Measurements from ENCODE around the gene TAF1D. TPM values are rescaled to one million over a fixed set of nuclear protein-coding genes. Genes with fewer than 3 reads are reported as not detected.

The TAF1D gene
- total RNA-seq, 1 donor from 2014 or later: 145 TPM

DNA sequence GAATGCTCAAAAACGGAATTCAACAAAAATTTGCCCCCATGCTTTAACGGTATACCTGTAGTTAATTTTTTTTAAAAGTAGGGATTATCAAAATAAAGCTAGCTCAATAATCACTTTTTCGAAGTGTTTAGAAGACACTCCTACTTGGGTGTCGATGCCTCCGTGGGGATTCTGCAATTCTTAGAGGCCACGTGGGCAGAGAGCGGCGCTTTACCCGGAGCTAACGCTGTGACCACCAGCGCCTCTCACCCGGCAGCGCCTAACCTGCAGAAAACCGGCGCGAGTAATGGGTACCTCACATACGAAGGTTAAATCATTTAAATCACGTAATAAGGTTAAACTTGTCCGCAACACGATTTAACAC lies 583 bp downstream of the TAF1D start:
- peaks cover 32% of the 10 kb centered on the region for H3K36me3 ChIP-seq (ENCODE audit: insufficient read depth, low read length)
- no peak for TF ChIP-seq CTCF (IDR thresholded peaks at IDR 0.05; ENCODE audit: insufficient read depth, low read depth, low read length)
- Mint-ChIP-seq H3K36me3 (ENCODE audit: low read depth, unreplicated experiment) (peaks cover 28% of the 10 kb centered on the region), H3K27me3 (ENCODE audit: low read depth, unreplicated experiment) (no peaks in the 10 kb centered on the region), H3K4me1 (ENCODE audit: low read depth, unreplicated experiment) (peaks cover 32% of the 10 kb centered on the region), H3K9me3 (ENCODE audit: unreplicated experiment) (no peaks in the 10 kb centered on the region), H3K27ac (ENCODE audit: unreplicated experiment) (peak overlapping the region; percentile 98), H3K4me3 (ENCODE audit: unreplicated experiment) (peak overlapping the region; percentile 100)
- H3K27ac ChIP-seq (ENCODE audit: low read depth, low read length): peak overlapping the region; percentile 95
- peak overlapping the region; percentile 86 for H3K4me2 ChIP-seq (ENCODE audit: low read length)
- peaks cover 45% of the 10 kb centered on the region for H4K20me1 ChIP-seq (ENCODE audit: insufficient read depth, low read length)
- peak overlapping the region; percentile 95 for H3K4me3 ChIP-seq (ENCODE audit: insufficient read depth, low read depth, low read length)
- no peaks in the 10 kb centered on the region for H3K9me3 ChIP-seq (ENCODE audit: insufficient read depth, low read depth, low read length)
- peaks cover 69% of the 10 kb centered on the region for H3K79me2 ChIP-seq (ENCODE audit: insufficient read depth, low read length)
- FAIRE-seq (no peak), DNase-seq (ENCODE audit: low read depth) (peak; percentile 31)
- H3K27me3 ChIP-seq (ENCODE audit: insufficient read depth, low read length): no peaks in the 10 kb centered on the region
- peak overlapping the region; percentile 18 for H2AFZ ChIP-seq (ENCODE audit: low read depth, low read length)
- peaks cover 12% of the 10 kb centered on the region for H3K4me1 ChIP-seq (ENCODE audit: insufficient read depth, low read length)
- H3K9ac ChIP-seq (ENCODE audit: low read length): peak overlapping the region; percentile 99

GRCh38 chr11:93740031-93740729 lies 1.1 kb downstream of the TAF1D start:
- H3K36me3 Mint-ChIP-seq (ENCODE audit: low read depth, unreplicated experiment): peaks cover 28% of the 10 kb centered on the region
- H2AFZ ChIP-seq (ENCODE audit: low read depth, low read length): no peak overlapping the region

More at GRCh38 chr11:93740031-93740729, 1.1 kb downstream of the TAF1D start:
- Histone ChIP-seq H3K4me3 (ENCODE audit: insufficient read depth, low read depth, low read length) (peak overlapping the region; percentile 95), H3K36me3 (ENCODE audit: insufficient read depth, low read length) (peaks cover 37% of the 10 kb centered on the region), H3K27ac (ENCODE audit: low read depth, low read length) (peak overlapping the region; percentile 95), H3K79me2 (ENCODE audit: insufficient read depth, low read length) (peaks cover 74% of the 10 kb centered on the region), H4K20me1 (ENCODE audit: insufficient read depth, low read length) (peaks cover 50% of the 10 kb centered on the region), H3K4me1 (ENCODE audit: insufficient read depth, low read length) (peaks cover 12% of the 10 kb centered on the region), H3K9ac (ENCODE audit: low read length) (peak overlapping the region; percentile 99), H3K9me3 (ENCODE audit: insufficient read depth, low read depth, low read length) (no peaks in the 10 kb centered on the region), H3K27me3 (ENCODE audit: insufficient read depth, low read length) (no peaks in the 10 kb centered on the region), H3K4me2 (ENCODE audit: low read length) (peak overlapping the region; percentile 86)
- FAIRE-seq (no peak), DNase-seq (ENCODE audit: low read depth) (peak; percentile 48)
- Mint-ChIP-seq H3K4me1 (ENCODE audit: low read depth, unreplicated experiment) (peaks cover 35% of the 10 kb centered on the region), H3K9me3 (ENCODE audit: unreplicated experiment) (no peaks in the 10 kb centered on the region), H3K27ac (ENCODE audit: unreplicated experiment) (peak overlapping the region; percentile 98), H3K4me3 (ENCODE audit: unreplicated experiment) (peak overlapping the region; percentile 100), H3K27me3 (ENCODE audit: low read depth, unreplicated experiment) (no peaks in the 10 kb centered on the region)
- TF ChIP-seq EZH2 (IDR thresholded peaks at IDR 0.05; ENCODE audit: insufficient read depth, low read length): no peak
- no peak for TF ChIP-seq CTCF (IDR thresholded peaks at IDR 0.05; ENCODE audit: insufficient read depth, low read depth, low read length)
